ENCODE results near the gene TJAP1. TPM values are rescaled to one million over a fixed set of nuclear protein-coding genes. Genes with fewer than 3 reads are reported as not detected.

Gene TJAP1
- total and polyA plus RNA-seq, 2 donors (not counting 3 experiments of a cell fraction or from before 2014, with no cell fraction given) = 28.4 to 31.8 TPM

DNA sequence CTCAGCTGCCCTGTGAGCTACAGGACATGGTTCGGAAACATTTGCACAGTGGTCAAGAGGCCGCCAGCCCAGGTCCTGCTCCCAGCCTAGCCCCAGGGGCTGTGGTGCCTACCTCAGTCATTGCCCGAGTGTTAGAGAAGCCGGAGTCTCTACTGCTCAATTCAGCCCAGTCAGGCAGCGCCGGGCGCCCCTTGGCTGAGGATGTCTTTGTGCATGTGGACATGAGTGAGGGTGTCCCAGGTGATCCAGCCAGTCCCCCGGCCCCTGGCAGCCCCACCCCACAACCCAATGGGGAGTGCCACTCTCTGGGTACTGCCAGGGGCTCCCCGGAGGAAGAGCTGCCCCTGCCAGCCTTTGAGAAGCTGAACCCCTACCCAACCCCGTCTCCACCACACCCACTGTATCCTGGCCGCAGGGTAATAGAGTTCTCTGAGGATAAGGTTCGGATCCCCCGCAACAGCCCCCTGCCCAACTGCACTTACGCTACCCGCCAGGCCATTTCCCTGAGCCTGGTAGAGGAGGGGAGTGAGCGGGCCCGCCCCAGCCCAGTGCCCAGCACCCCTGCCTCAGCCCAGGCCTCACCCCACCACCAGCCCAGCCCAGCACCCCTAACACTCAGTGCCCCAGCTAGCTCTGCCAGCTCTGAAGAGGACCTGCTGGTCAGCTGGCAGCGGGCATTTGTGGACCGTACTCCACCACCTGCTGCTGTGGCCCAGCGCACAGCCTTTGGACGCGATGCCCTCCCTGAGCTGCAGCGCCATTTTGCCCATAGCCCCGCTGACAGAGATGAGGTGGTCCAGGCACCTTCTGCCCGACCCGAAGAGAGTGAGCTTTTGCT, 27.6 kb downstream of the TJAP1 start:
- H3K27ac ChIP-seq (ENCODE audit: insufficient read depth, low read depth, low read length) = no peak overlapping the region
- H3K9ac ChIP-seq (replicated peaks; ENCODE audit: extremely low read depth, insufficient read depth, low read length) = no peak overlapping the region
- H3K79me2 ChIP-seq (ENCODE audit: control insufficient read depth, insufficient read depth, low read length) = no peaks in the 10 kb centered on the region
- no peak for TF ChIP-seq JUN (IDR thresholded peaks at IDR 0.05; ENCODE audit: borderline replicate concordance, insufficient read depth, insufficient read length, low read depth)
- TF ChIP-seq, protein P1, sequence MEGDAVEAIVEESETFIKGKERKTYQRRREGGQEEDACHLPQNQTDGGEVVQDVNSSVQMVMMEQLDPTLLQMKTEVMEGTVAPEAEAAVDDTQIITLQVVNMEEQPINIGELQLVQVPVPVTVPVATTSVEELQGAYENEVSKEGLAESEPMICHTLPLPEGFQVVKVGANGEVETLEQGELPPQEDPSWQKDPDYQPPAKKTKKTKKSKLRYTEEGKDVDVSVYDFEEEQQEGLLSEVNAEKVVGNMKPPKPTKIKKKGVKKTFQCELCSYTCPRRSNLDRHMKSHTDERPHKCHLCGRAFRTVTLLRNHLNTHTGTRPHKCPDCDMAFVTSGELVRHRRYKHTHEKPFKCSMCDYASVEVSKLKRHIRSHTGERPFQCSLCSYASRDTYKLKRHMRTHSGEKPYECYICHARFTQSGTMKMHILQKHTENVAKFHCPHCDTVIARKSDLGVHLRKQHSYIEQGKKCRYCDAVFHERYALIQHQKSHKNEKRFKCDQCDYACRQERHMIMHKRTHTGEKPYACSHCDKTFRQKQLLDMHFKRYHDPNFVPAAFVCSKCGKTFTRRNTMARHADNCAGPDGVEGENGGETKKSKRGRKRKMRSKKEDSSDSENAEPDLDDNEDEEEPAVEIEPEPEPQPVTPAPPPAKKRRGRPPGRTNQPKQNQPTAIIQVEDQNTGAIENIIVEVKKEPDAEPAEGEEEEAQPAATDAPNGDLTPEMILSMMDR (IDR thresholded peaks at IDR 0.05; ENCODE audit: extremely low read depth in 1 of 2, insufficient read depth in 1 of 2, low read depth in 1 of 2, low read length in 2 of 2) = no peak
- TF ChIP-seq EZH2 (IDR thresholded peaks at IDR 0.05; ENCODE audit: borderline replicate concordance, low read depth, low read length, severe bottlenecking) = no peak
- no peak for TF ChIP-seq POLR2AphosphoS5 (IDR thresholded peaks at IDR 0.05; ENCODE audit: insufficient read depth, low read depth, low read length)
- no peak for TF ChIP-seq POLR2A (IDR thresholded peaks at IDR 0.05; ENCODE audit: low read depth, low read length)
- TF ChIP-seq MYC (IDR thresholded peaks at IDR 0.05; ENCODE audit: low read depth, low read length) = no peak
- TF ChIP-seq GATA2 (IDR thresholded peaks at IDR 0.05; ENCODE audit: insufficient read depth, insufficient read length, low read depth, low read length) = no peak
- TF ChIP-seq, protein P2, sequence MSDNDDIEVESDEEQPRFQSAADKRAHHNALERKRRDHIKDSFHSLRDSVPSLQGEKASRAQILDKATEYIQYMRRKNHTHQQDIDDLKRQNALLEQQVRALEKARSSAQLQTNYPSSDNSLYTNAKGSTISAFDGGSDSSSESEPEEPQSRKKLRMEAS (IDR thresholded peaks at IDR 0.05; ENCODE audit: insufficient read depth, insufficient read length) = no peak
- TF ChIP-seq FOS (IDR thresholded peaks at IDR 0.05; ENCODE audit: borderline replicate concordance, insufficient read depth, low read length) = no peak
- no peaks in the 10 kb centered on the region for H3K27me3 ChIP-seq (ENCODE audit: control insufficient read depth in 2 of 2, insufficient read depth in 2 of 2, low read length in 2 of 2)
- TSS peak; percentile 31 for BruUV-seq (replicated peaks)
- H3K9me1 ChIP-seq (replicated peaks; ENCODE audit: control insufficient read depth, extremely low read depth, insufficient read depth, low read length) = no peaks in the 10 kb centered on the region
- H3K4me1 ChIP-seq (ENCODE audit: control insufficient read depth, extremely low read depth, insufficient read depth, low read length) = peaks cover 4% of the 10 kb centered on the region
- no peaks in the 10 kb centered on the region for H3K9me3 ChIP-seq (replicated peaks; ENCODE audit: control insufficient read depth, insufficient read depth, low read length)
- intact Hi-C loops (cut with micrococcal nuclease) = loop anchor here (10.0 kb wide), 1 partner anchor 600 kb away; no protein-coding TSS in a partner anchor
- FAIRE-seq = no peak
- dilution Hi-C loops (cut with MboI; ENCODE audit: extremely low pct_ligation_motif_present, low sequenced_read_pairs) = no loop called here
- POLR2A ChIA-PET = no interaction called here
- H4K20me1 ChIP-seq (replicated peaks; ENCODE audit: control insufficient read depth, extremely low read depth, insufficient read depth, low read length) = no peaks in the 10 kb centered on the region
- peaks cover 0 to 29% of the 10 kb centered on the region in 2 experiments for H3K36me3 ChIP-seq (ENCODE audit: control insufficient read depth in 2 of 2, extremely low read depth in 1 of 2, insufficient read depth in 2 of 2, low read length in 2 of 2)
- no peak overlapping the region for H3K4me2 ChIP-seq (ENCODE audit: insufficient read depth, low read length)
- no peak overlapping the region for H2AFZ ChIP-seq (ENCODE audit: low read depth, low read length)
- no peak for DNase-seq (ENCODE audit: low read depth, low spot score)
- no peak overlapping the region for H3K4me3 ChIP-seq (replicated peaks in 1 of 3; ENCODE audit: insufficient read depth in 1 of 3, low read depth in 1 of 3, low read length in 3 of 3)
- CTCF ChIA-PET = interaction anchor here (0.7 to 19.0 kb wide), 11 partner anchors 10 to 242 kb away, joined by 3 to 289 read pairs (median 9); partner anchors contain the start of genes DLK2, POLR1C, TJAP1 and YIPF3
